NT2/D1 (cell line): ENCODE results near the gene KCNQ1.

Experiments used
- DNase-seq: peaks from one replicate; pipeline ENCODE4 v3.0.0-alpha.2; 2011; ENCODE audit warnings: low read depth, low spot score
- H3K27me3 ChIP-seq: 2 replicates; pipeline ENCODE4 v1.6.0; 2011; ENCODE audit warnings: mild to moderate bottlenecking; ENCODE audit not compliant: insufficient read length, insufficient read depth
- H3K36me3 ChIP-seq: 2 replicates; pipeline ENCODE4 v1.6.1; 2011; ENCODE audit warnings: mild to moderate bottlenecking, low read length, mixed read lengths; ENCODE audit not compliant: insufficient read depth, insufficient read length
- H3K4me1 ChIP-seq: 2 replicates; pipeline ENCODE4 v1.5.1; 2011; ENCODE audit not compliant: insufficient read depth, insufficient read length
- H3K4me3 ChIP-seq: 2 replicates; pipeline ENCODE4 v1.5.1; 2011; ENCODE audit warnings: low read depth; ENCODE audit not compliant: insufficient read length
- H3K9ac ChIP-seq: 2 replicates; pipeline ENCODE4 v1.6.0; 2011; ENCODE audit warnings: low read depth; ENCODE audit not compliant: insufficient read length
- H3K9me3 ChIP-seq: 2 replicates; pipeline ENCODE4 v1.5.1; 2011; ENCODE audit warnings: mild to moderate bottlenecking, low read length; ENCODE audit not compliant: insufficient read depth
- SUZ12 ChIP-seq: IDR thresholded peaks from 2 replicates; pipeline ENCODE4 v1.6.1; 2011; ENCODE audit not compliant: insufficient read length, insufficient read depth; ENCODE audit errors: extremely low read depth
- YY1 ChIP-seq: IDR thresholded peaks from 2 replicates; pipeline ENCODE4 v1.6.1; 2011; ENCODE audit not compliant: insufficient read length, insufficient read depth
- ZNF274 ChIP-seq: IDR thresholded peaks from 2 replicates; pipeline ENCODE4 v1.6.1; 2011; ENCODE audit warnings: mild to moderate bottlenecking, low read depth, low read length

The KCNQ1 gene

GRCh38 chr11:2580571-2581001 is 135.8 kb downstream of the KCNQ1 start:
- Histone ChIP-seq H3K27me3 (peaks cover 72% of the 10 kb centered on the region), H3K36me3 (no peaks in the 10 kb centered on the region), H3K4me1 (peaks cover 33% of the 10 kb centered on the region), H3K4me3 (no peak overlapping the region), H3K9me3 (no peaks in the 10 kb centered on the region), H3K9ac (no peak overlapping the region)
- DNase-seq, result no peak
- TF ChIP-seq YY1 (no peak), ZNF274 (no peak), SUZ12 (no peak)

GRCh38 chr11:2581151-2581930 is 136.5 kb downstream of the KCNQ1 start:
- TF ChIP-seq ZNF274 (no peak), SUZ12 (no peak), YY1 (no peak)
- no peak overlapping the region for H3K9ac ChIP-seq
- no peak for DNase-seq
- H3K4me1 ChIP-seq, result peaks cover 30% of the 10 kb centered on the region
- no peaks in the 10 kb centered on the region for H3K36me3 ChIP-seq
- peaks cover 75% of the 10 kb centered on the region for H3K27me3 ChIP-seq
- H3K9me3 ChIP-seq, result no peaks in the 10 kb centered on the region
- H3K4me3 ChIP-seq, result no peak overlapping the region

GRCh38 chr11:2581931-2582350 is 137.1 kb downstream of the KCNQ1 start:
- H3K27me3 ChIP-seq, result peaks cover 76% of the 10 kb centered on the region
- no peak for TF ChIP-seq YY1
- no peak for TF ChIP-seq ZNF274
- TF ChIP-seq SUZ12, result no peak
- no peaks in the 10 kb centered on the region for H3K36me3 ChIP-seq
- peaks cover 25% of the 10 kb centered on the region for H3K4me1 ChIP-seq
- no peak overlapping the region for H3K4me3 ChIP-seq
- DNase-seq, result no peak
- no peaks in the 10 kb centered on the region for H3K9me3 ChIP-seq
- no peak overlapping the region for H3K9ac ChIP-seq

DNA sequence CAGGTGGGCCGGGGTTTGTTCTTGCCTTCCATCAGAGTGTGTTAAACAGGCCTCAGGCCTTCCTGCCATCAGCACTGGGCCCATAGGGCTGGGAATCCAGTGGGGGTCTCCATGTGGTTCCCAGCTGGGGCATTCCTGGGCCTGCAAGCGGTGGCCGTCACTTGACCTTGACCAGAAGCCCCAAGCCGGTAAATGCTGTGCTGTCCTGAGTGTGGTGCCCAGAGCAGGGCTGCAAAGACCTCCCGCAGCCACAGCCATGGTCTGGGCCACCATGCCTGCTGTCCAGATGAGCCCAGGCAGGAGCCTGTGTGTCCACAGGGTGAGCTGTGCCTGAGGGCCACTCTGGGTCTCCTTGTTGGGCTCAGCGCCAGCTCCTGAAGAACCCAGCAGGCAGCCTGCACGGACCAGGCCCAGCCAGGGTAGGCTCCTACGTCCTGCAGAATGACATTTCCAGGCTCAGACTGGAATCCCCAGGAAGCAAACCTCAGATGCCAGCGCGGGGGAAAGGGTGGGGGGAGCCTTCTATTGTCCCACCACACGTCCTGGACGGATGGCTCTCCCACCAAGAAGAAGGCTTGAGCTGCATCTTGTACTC is 137.6 kb downstream of the KCNQ1 start:
- no peaks in the 10 kb centered on the region for H3K9me3 ChIP-seq
- H3K36me3 ChIP-seq, result no peaks in the 10 kb centered on the region
- DNase-seq, result no peak
- TF ChIP-seq SUZ12, result no peak
- TF ChIP-seq YY1, result no peak
- no peak for TF ChIP-seq ZNF274
- H3K27me3 ChIP-seq, result peaks cover 81% of the 10 kb centered on the region
- peaks cover 22% of the 10 kb centered on the region for H3K4me1 ChIP-seq
- H3K4me3 ChIP-seq, result no peak overlapping the region
- H3K9ac ChIP-seq, result peak overlapping the region; percentile 33

DNA sequence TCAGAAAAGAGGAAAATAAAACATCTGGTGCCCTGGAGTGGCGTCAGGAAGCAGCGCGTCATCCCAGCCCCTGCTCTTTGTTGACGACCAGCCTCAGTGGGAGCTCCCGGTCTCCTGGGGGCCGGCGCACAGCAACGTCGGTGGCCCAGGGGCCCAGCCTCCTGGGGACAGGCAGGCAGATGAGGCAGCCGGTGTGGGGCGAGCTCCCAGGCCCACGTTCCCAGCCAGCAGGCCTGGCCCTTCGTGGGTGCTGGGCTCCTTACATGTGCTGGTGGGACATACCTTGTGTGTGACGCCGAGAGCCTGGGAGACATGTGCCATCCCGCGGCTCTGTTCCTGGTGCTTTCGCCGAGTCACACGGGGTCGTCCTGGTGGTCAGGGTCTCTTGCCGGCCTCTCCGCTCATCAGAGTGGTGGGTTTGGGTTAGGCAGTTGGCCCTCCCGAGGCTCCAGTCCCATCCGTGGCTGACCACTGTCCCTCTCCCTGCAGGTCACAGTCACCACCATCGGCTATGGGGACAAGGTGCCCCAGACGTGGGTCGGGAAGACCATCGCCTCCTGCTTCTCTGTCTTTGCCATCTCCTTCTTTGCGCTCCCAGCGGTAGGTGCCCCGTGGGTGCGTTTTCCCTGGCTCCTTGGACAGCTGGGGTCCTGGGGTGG is 138.3 kb downstream of the KCNQ1 start:
- Histone ChIP-seq H3K36me3 (no peaks in the 10 kb centered on the region), H3K9me3 (no peaks in the 10 kb centered on the region), H3K9ac (no peak overlapping the region), H3K27me3 (peaks cover 83% of the 10 kb centered on the region), H3K4me1 (peaks cover 20% of the 10 kb centered on the region), H3K4me3 (no peak overlapping the region)
- TF ChIP-seq YY1, result no peak
- no peak for TF ChIP-seq SUZ12
- no peak for TF ChIP-seq ZNF274
- DNase-seq, result no peak

- H3K4me1 ChIP-seq, result peaks cover 15% of the 10 kb centered on the region
- TF ChIP-seq SUZ12 (no peak), ZNF274 (no peak), YY1 (no peak)
- H3K27me3 ChIP-seq, result peaks cover 83% of the 10 kb centered on the region
- DNase-seq, result no peak
- H3K9me3 ChIP-seq, result no peaks in the 10 kb centered on the region
- H3K9ac ChIP-seq, result no peak overlapping the region
- H3K36me3 ChIP-seq, result no peaks in the 10 kb centered on the region
- H3K4me3 ChIP-seq, result no peak overlapping the region
Observed at GRCh38 chr11:2583605-2583958, 138.8 kb downstream of the KCNQ1 start.

GRCh38 chr11:2584434-2584811 is 139.6 kb downstream of the KCNQ1 start:
- no peaks in the 10 kb centered on the region for H3K9me3 ChIP-seq
- TF ChIP-seq ZNF274 (no peak), SUZ12 (no peak), YY1 (no peak)
- peaks cover 14% of the 10 kb centered on the region for H3K4me1 ChIP-seq
- H3K4me3 ChIP-seq, result no peak overlapping the region
- H3K36me3 ChIP-seq, result no peaks in the 10 kb centered on the region
- peaks cover 89% of the 10 kb centered on the region for H3K27me3 ChIP-seq
- H3K9ac ChIP-seq, result no peak overlapping the region
- DNase-seq, result no peak
